Stomach (tissue), 9 donors: ENCODE measurements around the gene OTOGL. TPM values are rescaled to one million over a fixed set of nuclear protein-coding genes. Genes with fewer than 3 reads are reported as not detected.
A peak's percentile ranks its signal among the peaks of the same experiment; 100 is the strongest.

Source experiments
- DNase-seq, 2 donors: peaks; one replicate each; pipeline versions ENCODE4 v3.0.0 to v3.0.0-alpha.2; 2013 to 2019
- H3K27ac ChIP-seq, 5 donors: fragments of 200-600 bp in 4 of 5; sonication (generic) in 4 of 5; one replicate each; pipeline ENCODE4 v1.5.1; 2013 to 2019; ENCODE audit warnings: mild to moderate bottlenecking in 1 of 5, moderate library complexity in 1 of 5
- H3K27me3 ChIP-seq, 3 donors: fragments of 200-600 bp; sonication (generic); one replicate each; pipeline ENCODE4 v1.5.1; 2017 to 2019; ENCODE audit warnings: mixed run types in 1 of 3
- H3K36me3 ChIP-seq, 4 donors: fragments of 200-600 bp; sonication (generic); 1 replicate in 3 of 4; 2 replicates in 1 of 4; pipeline ENCODE4 v1.5.1; 2016 to 2019
- H3K4me1 ChIP-seq, 4 donors: fragments of 200-600 bp; sonication (generic); one replicate each; pipeline ENCODE4 v1.5.1; 2016 to 2019
- H3K4me3 ChIP-seq, 4 donors: fragments of 200-600 bp; sonication (generic) in 3 of 4; one replicate each; pipeline ENCODE4 v1.5.1; 2016 to 2019; ENCODE audit warnings: mild to moderate bottlenecking in 1 of 4
- H3K9me3 ChIP-seq, 4 donors: fragments of 200-600 bp; sonication (generic); one replicate each; pipeline ENCODE4 v1.5.1; 2016 to 2019
- CTCF ChIP-seq, 7 experiments: fragments of 450-650 bp in 4 of 7; fragments of 200-600 bp in 3 of 7; sonication (generic) in 3 of 7; IDR thresholded peaks; one replicate each; pipeline ENCODE4 v1.5.1; 2016 to 2019; ENCODE audit warnings: antibody characterized with exemption in 7 of 7, control low read depth in 2 of 7, mild to moderate bottlenecking in 1 of 7
- EP300 ChIP-seq: sonication (generic); formaldehyde crosslinking; IDR thresholded peaks from one replicate; pipeline ENCODE4 v1.6.1; 2017; ENCODE audit warnings: antibody characterized with exemption
- POLR2A ChIP-seq, 4 donors: fragments of 450-650 bp; IDR thresholded peaks; one replicate each; pipeline ENCODE4 v1.6.1; 2016; ENCODE audit warnings: antibody characterized with exemption in 4 of 4, control low read depth in 2 of 4, mild to moderate bottlenecking in 1 of 4, moderate library complexity in 1 of 4
- POLR2AphosphoS5 ChIP-seq, 3 donors: sonication (generic); formaldehyde crosslinking; IDR thresholded peaks; one replicate each; pipeline ENCODE4 v1.6.1; 2016; ENCODE audit warnings: antibody characterized with exemption in 3 of 3
- WGBS, 5 donors: extraction: QIAGEN DNeasy Blood & Tissue Kit in 3 of 5; methylation state at CpG; one replicate each; pipeline versions ENCODE4 v1.1.5 to v1.1.7; 2013 to 2018; 5-methylcytosine and 5-hydroxymethylcytosine counted together
- intact Hi-C: fragments of 100-400 bp; cut with DNase I; formaldehyde crosslinking; loops from one replicate; pipeline ENCODE4 v1.15.1; 2023; ENCODE audit warnings: low total_unique reads
- polyA plus RNA-seq, 3 donors: library from polyadenylated mRNA; stranded (reverse); fragments of 200-250 nt; gene quantifications; one replicate each; pipeline ENCODE4 v1.2.3, GENCODE V29; 2013
- total RNA-seq, 5 donors: library from RNA; depleted of rRNA; stranded (reverse); fragments of >200 nt; gene quantifications; one replicate each; pipeline versions ENCODE4 v1.1.0 to v1.2.3, GENCODE V29; 2014 to 2016
- donor health status: healthy with polysubstance abuse.
- donor health status: Bipolar disorder and iron deficiency.
- donor health status: healthy.

OTOGL gene
- total and polyA plus RNA-seq, 8 donors = 0.58 to 1.7 (median 0.99) TPM; not detected in 4

GRCh38 chr12:80188576-80188975 is 89.2 kb downstream of the OTOGL start:
- WGBS, 5 donors = 43 to 60% (median 59%) methylated on average over 2 of the region's 2 CpGs

GRCh38 chr12:80189241-80189640 is 89.9 kb downstream of the OTOGL start:
- H3K36me3 ChIP-seq = no peaks in the 10 kb centered on the region
- H3K27ac ChIP-seq = no peak overlapping the region
- H3K4me3 ChIP-seq = no peak overlapping the region
- DNase-seq = peak in 1 of 2 donors; percentile 45
- H3K27me3 ChIP-seq = no peaks in the 10 kb centered on the region
- TF ChIP-seq POLR2AphosphoS5 (IDR thresholded peaks at IDR 0.05) = no peak
- TF ChIP-seq CTCF (IDR thresholded peaks at IDR 0.05) = no peak
- no peak for TF ChIP-seq POLR2A (IDR thresholded peaks at IDR 0.05)
- no peak for TF ChIP-seq EP300
- no peaks in the 10 kb centered on the region for H3K9me3 ChIP-seq
- peaks cover 0 to 11% (median 3%) of the 10 kb centered on the region in 4 donors for H3K4me1 ChIP-seq
- intact Hi-C loops = no loop called here

More at GRCh38 chr12:80188576-80188975, 89.2 kb downstream of the OTOGL start:
- Histone ChIP-seq H3K9me3 (no peaks in the 10 kb centered on the region), H3K4me1 (peaks cover 0 to 11% (median 3%) of the 10 kb centered on the region in 4 donors), H3K27me3 (no peaks in the 10 kb centered on the region), H3K36me3 (no peaks in the 10 kb centered on the region), H3K4me3 (no peak overlapping the region), H3K27ac (peak overlapping the region in 2 of 5 donors; percentile 82 to 84)
- DNase-seq = no peak
- intact Hi-C loops = no loop called here
- no peak for TF ChIP-seq POLR2A (IDR thresholded peaks at IDR 0.05)
- no peak for TF ChIP-seq POLR2AphosphoS5 (IDR thresholded peaks at IDR 0.05)
- TF ChIP-seq CTCF (IDR thresholded peaks at IDR 0.05) = no peak
- no peak for TF ChIP-seq EP300

- no peak for TF ChIP-seq CTCF (IDR thresholded peaks at IDR 0.05)
- TF ChIP-seq EP300 = no peak
- no peak for TF ChIP-seq POLR2A (IDR thresholded peaks at IDR 0.05)
- TF ChIP-seq POLR2AphosphoS5 (IDR thresholded peaks at IDR 0.05) = no peak
- H3K27ac ChIP-seq = no peak overlapping the region
- intact Hi-C loops = no loop called here
- WGBS, 5 donors = 71 to 87% (median 80%) methylated on average over 4 of the region's 4 CpGs
- H3K27me3 ChIP-seq = no peaks in the 10 kb centered on the region
- no peaks in the 10 kb centered on the region for H3K9me3 ChIP-seq
- DNase-seq = no peak
- no peak overlapping the region for H3K4me3 ChIP-seq
- H3K36me3 ChIP-seq = no peaks in the 10 kb centered on the region
- peaks cover 0 to 15% (median 3%) of the 10 kb centered on the region in 4 donors for H3K4me1 ChIP-seq
Measured at GRCh38 chr12:80190001-80190400, 90.7 kb downstream of the OTOGL start.

- Histone ChIP-seq H3K4me1 (peaks cover 0 to 9% (median 0%) of the 10 kb centered on the region in 4 donors), H3K36me3 (no peaks in the 10 kb centered on the region), H3K4me3 (no peak overlapping the region), H3K27me3 (no peaks in the 10 kb centered on the region), H3K9me3 (no peaks in the 10 kb centered on the region), H3K27ac (no peak overlapping the region)
- 62 to 70% (median 69%) methylated on average over 3 of the region's 3 CpGs for WGBS, 5 donors
- DNase-seq = no peak
- intact Hi-C loops = no loop called here
- TF ChIP-seq CTCF (IDR thresholded peaks at IDR 0.05) = no peak
- no peak for TF ChIP-seq EP300
- TF ChIP-seq POLR2AphosphoS5 (IDR thresholded peaks at IDR 0.05) = no peak
Measured at GRCh38 chr12:80192087-80192486, 92.8 kb downstream of the OTOGL start.
